Measurements from ENCODE around the gene SEMA4C.

The SEMA4C gene

DNA sequence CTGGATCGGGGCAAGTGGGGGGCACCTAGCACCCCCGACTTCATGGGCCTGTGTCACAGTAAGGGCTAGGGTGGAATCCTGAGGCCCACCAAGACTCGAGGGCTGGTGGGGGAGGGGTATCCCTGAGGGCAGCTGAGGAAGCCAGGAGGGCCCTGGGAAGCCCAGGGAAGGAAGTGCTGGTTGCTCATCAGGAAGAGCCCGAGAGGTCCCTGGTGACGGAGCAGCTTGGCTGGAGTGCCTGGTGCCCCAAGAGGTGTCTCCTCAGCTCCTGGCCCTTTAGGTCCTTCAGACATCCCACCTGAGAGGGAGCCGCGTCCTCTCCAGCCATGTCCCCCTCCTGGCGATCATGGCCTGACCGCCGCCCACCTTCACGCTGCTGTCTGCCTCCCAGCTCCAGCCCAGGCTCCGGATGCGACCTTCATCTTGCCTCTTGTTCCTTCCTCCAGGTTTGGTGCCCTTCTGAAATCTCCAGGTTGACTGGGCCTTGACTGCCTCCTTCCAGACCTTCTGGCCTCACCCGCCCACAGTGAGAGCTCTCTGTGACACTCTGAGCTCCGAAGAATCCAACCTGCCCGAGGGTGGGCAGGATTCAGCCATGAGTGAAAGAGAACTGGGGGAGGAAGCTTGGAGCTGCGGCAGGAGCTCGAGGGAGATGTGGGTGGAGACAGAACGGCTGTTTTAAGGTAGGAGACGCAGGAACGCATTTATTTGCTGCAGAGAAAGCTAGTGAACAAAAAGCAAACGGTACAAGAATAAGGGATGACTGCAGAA is 42.7 kb upstream of the SEMA4C start:
- no peak for DNase-seq (ENCODE audit: insufficient read length)
- no peak for FAIRE-seq
- no peak for TF ChIP-seq TAF1 (IDR thresholded peaks at IDR 0.05; ENCODE audit: borderline replicate concordance, low read depth, low read length)
- TF ChIP-seq POLR2AphosphoS5 (IDR thresholded peaks at IDR 0.05; ENCODE audit: low read depth, low read length), result no peak
- TF ChIP-seq POLR2A (IDR thresholded peaks at IDR 0.05; ENCODE audit: low read depth, low read length), result no peak

DNA sequence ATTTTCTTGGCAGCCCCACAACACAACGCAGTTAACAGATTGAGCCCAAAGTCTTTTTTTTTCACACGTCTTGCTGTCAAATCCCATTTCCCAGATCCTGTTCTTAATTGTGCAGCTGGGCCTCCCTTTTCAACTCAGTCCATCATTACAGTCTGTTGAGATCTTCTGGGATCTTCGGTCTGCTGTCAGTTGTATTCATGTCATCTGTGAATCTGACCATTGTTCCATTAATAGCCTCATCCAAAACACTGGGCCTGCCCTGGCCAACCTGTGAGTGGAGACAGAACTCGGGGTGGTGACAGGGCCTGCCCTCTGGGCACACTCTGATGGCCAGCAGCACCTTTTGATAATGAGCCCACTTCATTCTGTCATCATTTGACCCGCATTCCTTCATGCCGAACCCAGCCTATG is 39.7 kb upstream of the SEMA4C start:
- no peak for TF ChIP-seq TAF1 (IDR thresholded peaks at IDR 0.05; ENCODE audit: borderline replicate concordance, low read depth, low read length)
- TF ChIP-seq POLR2A (IDR thresholded peaks at IDR 0.05; ENCODE audit: low read depth, low read length), result no peak
- TF ChIP-seq POLR2AphosphoS5 (IDR thresholded peaks at IDR 0.05; ENCODE audit: low read depth, low read length), result no peak
- FAIRE-seq, result no peak
- no peak for DNase-seq (ENCODE audit: insufficient read length)

- DNase-seq (ENCODE audit: insufficient read length) (no peak), FAIRE-seq (no peak)
- TF ChIP-seq POLR2AphosphoS5 (IDR thresholded peaks at IDR 0.05; ENCODE audit: low read depth, low read length), result no peak
Observed at GRCh38 chr2:96907115-96908041, 37.5 kb upstream of the SEMA4C start.

- TF ChIP-seq TAF1 (IDR thresholded peaks at IDR 0.05; ENCODE audit: borderline replicate concordance, low read depth, low read length), result no peak
- TF ChIP-seq POLR2AphosphoS5 (IDR thresholded peaks at IDR 0.05; ENCODE audit: low read depth, low read length), result no peak
- TF ChIP-seq POLR2A (IDR thresholded peaks at IDR 0.05; ENCODE audit: low read depth, low read length), result no peak
- FAIRE-seq (no peak), DNase-seq (ENCODE audit: insufficient read length) (no peak)
Observed at GRCh38 chr2:96906729-96907114, 36.8 kb upstream of the SEMA4C start.

- FAIRE-seq (no peak), DNase-seq (ENCODE audit: insufficient read length) (no peak)
- no peak for TF ChIP-seq POLR2A (IDR thresholded peaks at IDR 0.05; ENCODE audit: low read depth, low read length)
- TF ChIP-seq TAF1 (IDR thresholded peaks at IDR 0.05; ENCODE audit: borderline replicate concordance, low read depth, low read length), result no peak
- no peak for TF ChIP-seq POLR2AphosphoS5 (IDR thresholded peaks at IDR 0.05; ENCODE audit: low read depth, low read length)
Observed at GRCh38 chr2:96903815-96904214, 33.9 kb upstream of the SEMA4C start.

GRCh38 chr2:96903318-96903717 is 33.4 kb upstream of the SEMA4C start:
- no peak for FAIRE-seq

GRCh38 chr2:96900237-96900636 is 30.4 kb upstream of the SEMA4C start:
- TF ChIP-seq POLR2A (IDR thresholded peaks at IDR 0.05; ENCODE audit: low read depth, low read length), result no peak
- TF ChIP-seq TAF1 (IDR thresholded peaks at IDR 0.05; ENCODE audit: borderline replicate concordance, low read depth, low read length), result no peak
- TF ChIP-seq POLR2AphosphoS5 (IDR thresholded peaks at IDR 0.05; ENCODE audit: low read depth, low read length), result no peak

More at GRCh38 chr2:96903318-96903717, 33.4 kb upstream of the SEMA4C start:
- no peak for DNase-seq (ENCODE audit: insufficient read length)
- TF ChIP-seq TAF1 (IDR thresholded peaks at IDR 0.05; ENCODE audit: borderline replicate concordance, low read depth, low read length), result no peak
- no peak for TF ChIP-seq POLR2AphosphoS5 (IDR thresholded peaks at IDR 0.05; ENCODE audit: low read depth, low read length)
- no peak for TF ChIP-seq POLR2A (IDR thresholded peaks at IDR 0.05; ENCODE audit: low read depth, low read length)

GRCh38 chr2:96899413-96899741 is 29.5 kb upstream of the SEMA4C start:
- FAIRE-seq, result no peak

More at GRCh38 chr2:96900237-96900636, 30.4 kb upstream of the SEMA4C start:
- FAIRE-seq, result no peak
- DNase-seq (ENCODE audit: insufficient read length), result no peak

DNA sequence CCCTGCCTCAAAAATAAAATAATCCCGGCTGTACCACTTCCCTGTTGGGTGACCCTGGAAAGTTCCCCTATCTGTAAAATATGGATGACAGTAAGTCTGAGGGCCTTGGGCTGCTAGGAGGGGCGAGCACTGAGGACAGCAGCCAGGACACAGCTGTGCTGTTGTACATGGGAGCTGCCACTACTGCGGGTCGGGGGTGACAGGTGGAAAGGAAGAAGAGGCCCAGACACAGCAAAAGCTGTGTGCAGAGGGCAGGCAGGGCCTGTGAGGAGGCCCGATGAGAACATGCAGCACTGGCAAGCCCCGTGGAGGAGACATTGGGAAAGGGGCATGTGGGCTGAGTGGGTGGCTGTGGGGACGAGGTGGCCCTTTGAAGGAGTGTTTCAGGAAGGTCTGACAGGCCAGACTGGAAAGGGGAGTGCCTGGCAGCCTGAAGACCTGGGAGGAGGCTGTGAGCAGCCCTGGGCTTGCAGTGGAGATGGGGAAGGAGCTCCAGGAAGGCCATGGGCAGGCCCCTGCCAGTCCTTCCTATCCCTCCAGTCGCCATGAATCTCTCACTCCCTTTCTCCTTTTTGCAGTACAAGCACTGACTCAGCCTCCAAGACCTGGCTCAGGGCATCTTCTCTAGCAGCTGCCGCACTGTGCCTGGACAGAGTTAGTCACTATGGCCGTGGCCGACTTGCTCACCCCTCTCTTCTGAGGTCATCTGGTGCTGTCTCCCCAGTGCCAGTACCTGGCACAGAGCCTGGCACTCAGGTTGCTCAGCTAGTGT is 28.9 kb upstream of the SEMA4C start:
- DNase-seq (ENCODE audit: insufficient read length) (no peak), FAIRE-seq (no peak)
- TF ChIP-seq POLR2A (IDR thresholded peaks at IDR 0.05; ENCODE audit: low read depth, low read length) (no peak), TAF1 (IDR thresholded peaks at IDR 0.05; ENCODE audit: borderline replicate concordance, low read depth, low read length) (no peak), POLR2AphosphoS5 (IDR thresholded peaks at IDR 0.05; ENCODE audit: low read depth, low read length) (no peak)

More at GRCh38 chr2:96899413-96899741, 29.5 kb upstream of the SEMA4C start:
- TF ChIP-seq POLR2AphosphoS5 (IDR thresholded peaks at IDR 0.05; ENCODE audit: low read depth, low read length) (no peak), POLR2A (IDR thresholded peaks at IDR 0.05; ENCODE audit: low read depth, low read length) (no peak), TAF1 (IDR thresholded peaks at IDR 0.05; ENCODE audit: borderline replicate concordance, low read depth, low read length) (no peak)
- no peak for DNase-seq (ENCODE audit: insufficient read length)

DNA sequence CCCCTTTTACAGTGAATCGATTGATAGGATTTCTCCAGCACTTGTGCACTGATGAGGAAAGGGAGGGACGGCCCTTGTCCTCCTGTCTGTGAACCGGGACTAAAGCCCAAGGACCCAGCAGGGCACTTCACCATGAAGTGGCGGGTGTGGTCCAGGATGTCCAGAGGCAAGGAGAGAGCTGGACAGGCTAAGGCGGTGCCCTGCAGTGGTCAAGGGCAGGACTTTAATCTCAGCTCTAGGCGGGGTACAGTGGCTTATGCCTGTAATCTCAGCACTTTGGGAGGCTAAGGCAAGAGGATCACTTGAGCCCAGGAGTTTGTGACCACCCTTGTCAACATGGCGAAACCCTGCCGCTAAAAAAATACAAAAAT is 28.2 kb upstream of the SEMA4C start:
- no peak for DNase-seq (ENCODE audit: insufficient read length)
- no peak for FAIRE-seq
- TF ChIP-seq POLR2AphosphoS5 (IDR thresholded peaks at IDR 0.05; ENCODE audit: low read depth, low read length) (no peak), TAF1 (IDR thresholded peaks at IDR 0.05; ENCODE audit: borderline replicate concordance, low read depth, low read length) (no peak), POLR2A (IDR thresholded peaks at IDR 0.05; ENCODE audit: low read depth, low read length) (no peak)

DNA sequence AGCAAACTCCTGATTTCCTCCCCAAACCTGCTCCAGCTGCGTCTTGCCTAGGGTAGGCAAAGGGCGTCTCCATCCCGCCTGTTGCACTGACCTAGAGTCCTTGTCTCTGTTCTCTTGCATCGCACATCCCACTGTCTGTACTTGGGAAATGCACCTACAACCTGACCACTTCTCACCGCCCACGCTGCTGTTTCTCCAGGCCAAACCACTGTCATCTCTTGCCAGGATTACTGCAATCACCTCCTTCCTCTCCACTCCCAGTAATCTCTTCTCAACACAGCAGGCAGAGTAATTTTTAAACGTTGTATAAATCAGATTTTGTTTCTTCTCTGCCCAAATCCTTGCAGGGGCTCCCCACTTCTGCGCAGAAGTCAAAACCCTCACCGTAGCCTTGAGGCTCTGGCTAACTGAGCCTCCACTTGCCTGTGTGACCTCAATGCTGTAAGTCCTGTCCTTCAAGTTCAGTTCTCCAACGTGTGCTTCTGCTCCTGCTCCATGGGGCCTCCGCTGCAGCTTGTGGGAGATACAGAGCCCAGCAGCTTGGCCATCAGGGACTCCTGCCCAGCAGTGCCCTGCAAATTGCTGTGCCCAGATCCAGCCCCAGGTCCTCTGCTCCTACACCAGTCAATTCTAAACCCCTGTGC is 27.7 kb upstream of the SEMA4C start:
- TF ChIP-seq TAF1 (IDR thresholded peaks at IDR 0.05; ENCODE audit: borderline replicate concordance, low read depth, low read length), result no peak
- no peak for FAIRE-seq
- no peak for DNase-seq (ENCODE audit: insufficient read length)
